H1 (cell line): ENCODE data around the gene SLC2A4. TPM values are rescaled to one million over a fixed set of nuclear protein-coding genes. Genes with fewer than 3 reads are reported as not detected.

Source experiments
- CREB1 ChIP-seq: IDR thresholded peaks from 2 replicates; pipeline ENCODE4 v1.6.1; 2012; ENCODE audit warnings: inconsistent platforms
- GABPA ChIP-seq: IDR thresholded peaks from 2 replicates; pipeline ENCODE4 v1.6.1; 2011; ENCODE audit warnings: mild to moderate bottlenecking, low read length, moderate library complexity, borderline replicate concordance; ENCODE audit not compliant: insufficient read depth
- JUND ChIP-seq: IDR thresholded peaks from 2 replicates; pipeline ENCODE4 v1.6.1; 2011; ENCODE audit warnings: mild to moderate bottlenecking, improper control_type of control experiment, low read length
- MAFK ChIP-seq: IDR thresholded peaks from 2 replicates; pipeline ENCODE4 v1.6.1; 2012; ENCODE audit warnings: low read depth, mild to moderate bottlenecking, improper control_type of control experiment, low read length
- NRF1 ChIP-seq: IDR thresholded peaks from 2 replicates; pipeline ENCODE4 v1.6.1; 2011; ENCODE audit warnings: mild to moderate bottlenecking, low read depth, low read length, improper control_type of control experiment
- POLR2A ChIP-seq, 2 experiments: IDR thresholded peaks; 1 replicate in 1 of 2; 2 replicates in 1 of 2; pipeline ENCODE4 v1.6.1; 2011; ENCODE audit warnings: low read depth in 2 of 2, low read length in 2 of 2, mild to moderate bottlenecking in 2 of 2; ENCODE audit errors: control extremely low read depth in 1 of 2
- RFX5 ChIP-seq: IDR thresholded peaks from 2 replicates; pipeline ENCODE4 v1.6.1; 2011; ENCODE audit warnings: low read depth, low read length, improper control_type of control experiment, borderline replicate concordance
- SAP30 ChIP-seq: fragments of 300-600 bp; sonication (generic); IDR thresholded peaks from 2 replicates; pipeline ENCODE4 v1.7.1; 2012; ENCODE audit warnings: low read length, moderate library complexity, mild to moderate bottlenecking, inconsistent platforms; ENCODE audit not compliant: insufficient read depth, insufficient replicate concordance
- SIN3A ChIP-seq, 2 experiments: IDR thresholded peaks in 1 of 2; conservative IDR thresholded peaks in 1 of 2; 2 replicates each; pipeline ENCODE4 v1.6.1; 2011 to 2012; ENCODE audit warnings: low read length in 2 of 2, improper control_type of control experiment in 1 of 2, low read depth in 1 of 2, mild to moderate bottlenecking in 1 of 2
- SP1 ChIP-seq: IDR thresholded peaks from 2 replicates; pipeline ENCODE4 v1.6.1; 2011; ENCODE audit warnings: low read depth, low read length
- SP4 ChIP-seq: IDR thresholded peaks from 2 replicates; pipeline ENCODE4 v1.6.1; 2012; ENCODE audit warnings: low read length, inconsistent platforms
- TAF7 ChIP-seq: optimal IDR thresholded peaks from 2 replicates; pipeline ENCODE3; 2011; ENCODE audit warnings: low read depth, mild to moderate bottlenecking, inconsistent platforms, low read length, moderate library complexity, borderline replicate concordance
- YY1 ChIP-seq: IDR thresholded peaks from 2 replicates; pipeline ENCODE4 v1.6.1; 2011; ENCODE audit warnings: low read depth, mild to moderate bottlenecking, low read length
- polyA plus RNA-seq, 7 experiments: library from polyadenylated mRNA; depleted of rRNA in 3 of 7; stranded (reverse) in 5 of 7; unstranded in 2 of 7; fragments of >200 nt in 5 of 7; fragments of 200-250 nt in 2 of 7; gene quantifications; 1 replicate in 5 of 7; 2 replicates in 1 of 7; 4 replicates in 1 of 7; pipeline versions ENCODE4 v1.2.1 to v1.2.3, GENCODE V29; 2011 to 2013; ENCODE audit warnings: missing spikeins in 2 of 7, mixed read lengths in 2 of 7
- total RNA-seq: library from RNA; stranded (reverse); fragmentation: NEBNext Ultra II Directional; extraction: Animal tissue kit (Norgen Biotek cat#: 25700); gene quantifications from 2 replicates; pipeline ENCODE4 v1.2.1, GENCODE V29; 2021
- TF ChIP-seq, protein P1 (sequence below), 3 experiments: IDR thresholded peaks; 1 replicate in 2 of 3; 2 replicates in 1 of 3; pipeline versions ENCODE4 v1.5.1 to v1.6.1; 2011; ENCODE audit warnings: low read length in 3 of 3, mild to moderate bottlenecking in 3 of 3, inconsistent platforms in 2 of 3, low read depth in 1 of 3, moderate library complexity in 1 of 3; ENCODE audit not compliant: insufficient read depth in 1 of 3; ENCODE audit errors: control extremely low read depth in 1 of 3
- TF ChIP-seq, protein P2 (sequence below): IDR thresholded peaks from 2 replicates; pipeline ENCODE4 v1.6.1; 2011; ENCODE audit warnings: low read length, improper control_type of control experiment

SLC2A4 gene
- total and polyA plus RNA-seq, 2 of the 8 experiments (the other 6 are each of a cell fraction or from before 2014, with no cell fraction given), result 5.7 to 6.9 TPM

DNA sequence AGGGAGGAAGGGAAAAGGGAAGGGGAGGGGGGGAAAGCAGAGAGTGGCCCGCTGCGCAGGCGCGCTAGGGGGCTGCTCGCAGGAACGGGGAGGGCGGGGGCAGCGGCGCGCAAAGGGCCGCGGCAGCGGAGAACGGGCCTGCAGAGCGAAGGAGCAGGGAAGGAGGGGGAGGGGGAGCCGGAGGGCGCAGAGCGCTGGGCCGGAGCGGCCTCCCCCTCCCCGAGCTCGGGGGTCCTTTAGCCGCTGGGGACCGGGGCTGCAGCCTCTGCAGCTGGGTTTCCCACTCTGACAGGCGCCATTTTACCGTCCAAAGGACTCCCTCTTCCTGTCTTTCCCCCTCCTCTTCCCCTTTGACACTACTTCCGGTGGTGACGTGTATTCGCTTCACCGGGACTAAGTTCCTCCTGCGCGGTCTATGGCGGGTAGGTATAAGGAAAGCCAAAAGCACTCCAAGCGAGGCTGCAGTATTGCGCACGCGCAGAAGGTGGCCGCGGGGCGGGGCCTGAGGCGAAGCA, 29.8 kb upstream of the SLC2A4 start, which contains the start of gene CTDNEP1 (continued):
- TF ChIP-seq, protein P1, sequence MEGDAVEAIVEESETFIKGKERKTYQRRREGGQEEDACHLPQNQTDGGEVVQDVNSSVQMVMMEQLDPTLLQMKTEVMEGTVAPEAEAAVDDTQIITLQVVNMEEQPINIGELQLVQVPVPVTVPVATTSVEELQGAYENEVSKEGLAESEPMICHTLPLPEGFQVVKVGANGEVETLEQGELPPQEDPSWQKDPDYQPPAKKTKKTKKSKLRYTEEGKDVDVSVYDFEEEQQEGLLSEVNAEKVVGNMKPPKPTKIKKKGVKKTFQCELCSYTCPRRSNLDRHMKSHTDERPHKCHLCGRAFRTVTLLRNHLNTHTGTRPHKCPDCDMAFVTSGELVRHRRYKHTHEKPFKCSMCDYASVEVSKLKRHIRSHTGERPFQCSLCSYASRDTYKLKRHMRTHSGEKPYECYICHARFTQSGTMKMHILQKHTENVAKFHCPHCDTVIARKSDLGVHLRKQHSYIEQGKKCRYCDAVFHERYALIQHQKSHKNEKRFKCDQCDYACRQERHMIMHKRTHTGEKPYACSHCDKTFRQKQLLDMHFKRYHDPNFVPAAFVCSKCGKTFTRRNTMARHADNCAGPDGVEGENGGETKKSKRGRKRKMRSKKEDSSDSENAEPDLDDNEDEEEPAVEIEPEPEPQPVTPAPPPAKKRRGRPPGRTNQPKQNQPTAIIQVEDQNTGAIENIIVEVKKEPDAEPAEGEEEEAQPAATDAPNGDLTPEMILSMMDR (IDR thresholded peaks at IDR 0.05; ENCODE audit: control extremely low read depth in 1 of 3, insufficient read depth in 1 of 3, low read depth in 1 of 3, low read length in 3 of 3), result no peak
- TF ChIP-seq YY1 (peak; percentile 96), RFX5 (no peak), CREB1 (peak; percentile 81; the same call in 1 of the 2 replicates), NRF1 (peak; percentile 40), SP1 (peak; percentile 23; the same call in 1 of the 2 replicates), SP4 (no peak), SAP30 (no peak), TAF7 (peak; percentile 45), JUND (no peak), MAFK (no peak), POLR2A (IDR thresholded peaks at IDR 0.05; ENCODE audit: control extremely low read depth in 1 of 2, low read depth in 2 of 2, low read length in 2 of 2) (peak in 1 of 2 experiments; percentile 56; a peak in 2 of 3 replicates), GABPA (peak; percentile 85), SIN3A (conservative IDR thresholded peaks at IDR 0.05 in 1 of 2, IDR thresholded peaks at IDR 0.05 in 1 of 2; ENCODE audit: low read depth in 1 of 2, low read length in 2 of 2) (0 out of 4 replicates have a peak, but pooled peaks of 1 of the 2 experiments have one; percentile 44)
- TF ChIP-seq, protein P2, sequence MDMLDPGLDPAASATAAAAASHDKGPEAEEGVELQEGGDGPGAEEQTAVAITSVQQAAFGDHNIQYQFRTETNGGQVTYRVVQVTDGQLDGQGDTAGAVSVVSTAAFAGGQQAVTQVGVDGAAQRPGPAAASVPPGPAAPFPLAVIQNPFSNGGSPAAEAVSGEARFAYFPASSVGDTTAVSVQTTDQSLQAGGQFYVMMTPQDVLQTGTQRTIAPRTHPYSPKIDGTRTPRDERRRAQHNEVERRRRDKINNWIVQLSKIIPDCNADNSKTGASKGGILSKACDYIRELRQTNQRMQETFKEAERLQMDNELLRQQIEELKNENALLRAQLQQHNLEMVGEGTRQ, result no peak
